ENCODE results near the gene UBE2O. TPM values are rescaled to one million over a fixed set of nuclear protein-coding genes. Genes with fewer than 3 reads are reported as not detected.

Gene UBE2O
- total RNA-seq, 1 experiment from 2014 or later = 18.9 TPM

DNA sequence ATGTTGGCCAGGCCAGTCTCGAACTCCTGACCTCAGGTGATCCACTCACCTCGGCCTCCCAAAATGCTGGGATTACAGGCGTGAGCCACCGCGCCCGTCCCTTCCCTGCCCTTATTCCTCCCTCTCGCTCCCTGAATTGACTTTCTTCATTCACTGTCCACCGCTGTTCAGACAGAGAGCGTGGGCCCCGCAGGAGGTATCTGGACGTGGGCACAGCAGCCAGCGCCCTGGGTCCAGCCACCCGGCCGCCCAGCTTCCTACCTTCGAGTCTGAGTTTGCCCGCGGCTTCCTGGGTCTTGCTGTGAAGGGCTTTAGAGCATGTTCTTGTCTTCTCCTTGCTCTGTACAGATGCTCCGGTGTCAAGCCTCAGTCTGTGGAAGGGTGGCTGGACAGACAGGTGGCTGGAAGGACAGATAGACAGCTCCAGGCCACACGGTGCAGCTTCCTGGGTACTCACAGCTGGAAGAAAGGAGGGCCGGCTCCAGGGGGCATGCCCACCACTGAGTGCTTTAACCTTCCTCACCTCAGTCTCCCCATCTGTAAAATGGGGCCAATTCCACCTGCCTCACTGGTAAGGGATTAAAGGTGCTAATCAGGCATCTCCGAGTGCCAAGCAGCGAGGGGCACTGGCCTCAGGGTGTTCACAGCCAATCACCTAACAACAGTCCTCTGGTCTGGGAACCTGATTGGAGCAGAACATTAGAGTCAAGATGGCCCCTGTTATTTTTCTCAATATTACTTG lies 34.7 kb upstream of the UBE2O start:
- DNase-seq (ENCODE audit: low read depth) = no peak

DNA sequence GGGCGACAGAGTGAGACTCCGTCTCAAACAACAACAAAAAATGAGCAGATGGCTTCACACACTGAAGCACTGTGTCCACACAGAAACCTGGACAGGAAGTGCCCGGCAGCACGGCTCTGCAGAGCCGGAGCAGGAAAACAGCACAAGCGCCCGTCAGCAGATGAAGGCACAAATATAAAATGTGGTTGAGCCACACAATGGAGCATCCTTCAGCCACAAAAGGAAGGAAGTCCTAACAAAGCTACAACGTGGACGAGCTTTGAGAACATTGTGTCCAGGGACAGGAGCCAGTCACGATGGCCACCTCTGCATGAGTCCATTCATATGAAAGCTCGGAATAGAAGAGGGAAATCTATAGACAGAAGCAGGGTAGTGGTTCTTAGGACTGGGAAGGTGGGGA lies 32.6 kb upstream of the UBE2O start:
- no peak for DNase-seq (ENCODE audit: low read depth)

DNA sequence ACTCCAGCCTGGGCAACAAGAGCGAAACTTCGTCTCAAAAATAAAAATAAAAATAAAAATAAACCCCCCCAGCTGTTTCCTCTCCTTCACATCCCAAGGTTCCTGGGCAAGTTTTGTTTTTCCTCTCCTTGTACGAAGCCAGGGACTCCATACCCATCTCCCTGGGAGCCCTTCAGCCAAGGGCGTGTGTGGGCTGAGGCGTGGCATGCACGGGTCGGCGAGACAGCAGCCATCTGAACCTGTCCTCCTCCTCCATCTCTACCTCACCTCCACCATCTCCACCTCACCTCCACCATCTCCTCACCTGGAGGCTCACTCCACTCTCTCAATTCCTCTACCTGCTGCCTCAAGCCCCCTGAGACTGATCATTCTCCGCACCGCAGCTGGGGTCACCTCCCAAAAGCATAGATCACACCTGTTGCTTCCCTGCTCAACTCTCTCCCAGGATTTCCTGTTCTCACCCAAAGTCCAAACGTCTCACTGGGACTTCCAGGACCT lies 31.3 kb upstream of the UBE2O start:
- DNase-seq (ENCODE audit: low read depth) = no peak

DNA sequence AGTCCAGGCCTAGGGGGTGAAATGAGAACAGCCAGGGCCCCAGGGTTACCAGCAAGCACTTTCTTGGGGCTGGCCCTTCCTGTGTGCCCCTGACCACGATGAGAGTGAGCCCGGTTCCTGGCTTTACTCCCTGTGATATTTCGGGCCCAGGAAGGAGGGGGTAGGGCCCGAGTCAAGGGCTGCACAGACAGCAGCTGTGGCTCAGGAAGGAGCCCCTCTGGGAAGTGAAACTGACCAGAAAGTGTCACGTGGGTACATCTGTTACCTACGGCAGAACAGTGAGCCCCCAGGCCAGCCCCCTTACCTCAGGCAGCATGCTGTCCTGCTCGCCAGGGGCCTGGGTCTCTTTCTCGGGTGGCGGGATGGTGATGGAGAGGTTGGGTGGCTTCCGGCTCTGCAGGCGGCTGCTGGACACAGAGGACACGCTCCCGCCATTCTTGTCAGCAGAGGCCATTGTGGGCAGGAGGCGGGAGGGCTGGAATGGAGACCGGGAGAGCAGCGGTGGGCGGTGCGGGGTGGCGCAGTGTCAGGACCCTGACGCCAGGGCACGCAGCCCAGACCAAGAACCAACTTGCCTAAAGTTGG lies 28.2 kb upstream of the UBE2O start:
- no peak for DNase-seq (ENCODE audit: low read depth)

DNA sequence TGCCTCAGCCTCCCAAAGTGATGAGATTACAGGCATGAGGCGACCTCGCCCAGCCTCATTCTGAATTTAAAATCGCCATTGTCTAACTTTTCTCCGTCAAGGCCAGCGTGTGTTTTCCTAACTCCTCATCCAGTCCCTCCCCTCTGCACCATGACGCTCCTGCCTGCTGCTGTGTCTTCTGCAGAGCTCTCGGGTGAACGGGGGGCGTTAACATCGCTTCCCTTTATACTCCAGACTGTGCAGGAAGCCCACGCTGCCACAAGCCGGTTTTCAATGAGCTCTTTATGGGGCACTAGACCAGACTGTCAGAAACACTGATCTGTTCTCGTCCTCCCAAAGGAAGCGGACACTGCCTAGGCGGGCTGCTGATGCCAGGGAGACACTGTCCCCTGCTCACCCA lies 27.7 kb upstream of the UBE2O start:
- DNase-seq (ENCODE audit: low read depth) = no peak

DNA sequence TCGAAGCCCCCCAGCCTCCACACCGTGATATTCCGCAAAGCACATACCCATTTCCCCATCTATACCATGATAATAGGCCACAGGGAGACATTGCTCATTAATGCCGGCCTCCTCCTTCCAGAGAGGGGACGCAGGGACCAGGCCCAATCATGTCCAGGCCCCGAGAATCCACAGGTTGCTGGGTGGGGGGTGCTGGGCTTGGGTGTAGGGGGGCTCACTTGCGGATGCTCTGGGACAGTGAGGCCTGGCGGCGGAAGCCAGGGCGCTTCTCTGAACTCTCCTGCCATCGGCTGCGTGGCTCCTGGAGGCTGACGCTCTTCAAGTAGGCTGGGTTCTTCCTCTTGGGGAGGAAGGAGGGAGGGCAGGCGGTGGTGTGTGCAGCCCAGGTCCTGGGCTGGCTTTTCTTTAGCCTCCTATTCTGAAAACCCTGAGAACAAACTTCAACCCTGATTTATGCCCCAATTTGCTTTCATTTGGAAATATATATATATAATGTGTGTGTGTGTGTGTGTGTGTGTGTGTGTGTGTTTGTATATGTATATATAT lies 26.6 kb upstream of the UBE2O start:
- DNase-seq (ENCODE audit: low read depth) = no peak

DNA sequence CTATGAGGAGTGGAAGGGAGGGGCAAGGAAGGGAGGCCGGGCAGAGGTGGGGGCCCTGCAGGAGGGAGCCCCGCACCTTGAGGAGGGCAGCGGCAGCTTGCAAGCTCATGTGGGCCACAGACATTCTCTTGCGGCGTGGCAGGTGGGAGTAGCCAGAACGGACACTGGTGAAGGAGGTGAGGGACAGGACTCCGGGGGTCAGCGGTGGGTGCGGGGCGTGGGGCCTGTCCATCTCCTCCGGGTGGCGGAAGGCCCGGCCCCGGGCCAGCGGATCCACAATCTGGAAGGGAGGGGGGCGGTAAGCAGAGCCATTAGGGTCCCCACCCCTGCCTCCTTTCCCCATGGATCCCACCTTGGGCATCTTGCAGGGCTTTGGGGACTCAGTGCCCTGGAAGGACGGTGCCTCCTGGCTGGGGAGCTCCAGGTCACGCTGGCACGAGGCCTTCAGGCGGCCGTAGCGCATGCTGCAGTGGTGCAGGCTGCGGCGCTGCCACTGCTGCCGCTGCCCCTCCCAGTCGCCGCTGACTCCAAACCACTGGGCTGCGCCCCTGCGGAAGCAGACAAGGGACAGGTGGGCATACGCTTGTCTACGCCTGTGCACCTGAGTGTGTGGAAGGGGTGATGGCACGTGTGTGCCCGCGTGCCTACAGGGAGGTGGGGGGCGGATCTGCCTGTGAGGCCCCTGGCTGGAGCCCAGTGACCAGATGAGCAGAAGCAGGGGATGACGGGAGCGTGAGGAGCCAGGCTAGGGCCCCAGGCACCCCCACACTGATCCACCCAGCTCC lies 26.0 kb upstream of the UBE2O start:
- DNase-seq (ENCODE audit: low read depth) = no peak

DNA sequence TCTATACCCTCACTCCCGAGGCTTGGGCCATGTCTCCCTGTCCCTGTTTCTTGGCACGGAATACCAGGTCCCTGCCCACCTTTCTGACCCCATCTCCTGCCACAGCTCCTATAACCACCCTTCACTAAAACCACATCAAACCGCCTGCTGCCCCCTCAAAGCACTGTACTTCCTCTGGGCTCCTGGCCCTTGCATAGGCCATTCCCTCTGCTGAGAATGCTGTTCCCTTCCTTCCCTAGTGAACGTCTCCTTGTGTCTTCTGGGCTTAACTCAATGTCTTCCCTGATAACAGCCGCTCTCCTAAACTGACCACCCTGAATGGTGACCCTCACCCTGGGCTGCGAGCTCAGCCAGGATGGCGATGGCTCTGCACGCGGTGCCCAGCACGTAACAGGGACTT lies 25.1 kb upstream of the UBE2O start:
- no peak for DNase-seq (ENCODE audit: low read depth)

DNA sequence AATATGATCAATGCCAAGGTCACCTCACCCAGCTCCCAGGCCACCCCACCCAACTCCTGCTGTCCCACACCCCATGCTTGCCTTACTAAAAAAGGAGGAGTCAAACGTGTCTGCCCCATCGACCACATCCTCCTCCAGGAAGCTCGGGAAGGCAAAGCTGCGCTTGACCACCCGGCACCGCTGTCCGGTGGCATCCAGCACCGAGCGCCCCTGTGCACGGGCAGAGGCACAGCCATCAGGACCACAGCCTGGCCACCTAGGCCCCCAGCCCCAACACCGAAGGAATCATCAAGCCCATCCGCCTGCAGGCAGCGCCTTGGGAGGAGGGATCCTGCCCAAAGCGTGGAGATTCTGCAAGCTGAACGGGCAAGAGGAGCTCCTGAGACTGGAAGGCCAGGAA lies 24.6 kb upstream of the UBE2O start:
- no peak for DNase-seq (ENCODE audit: low read depth)

DNA sequence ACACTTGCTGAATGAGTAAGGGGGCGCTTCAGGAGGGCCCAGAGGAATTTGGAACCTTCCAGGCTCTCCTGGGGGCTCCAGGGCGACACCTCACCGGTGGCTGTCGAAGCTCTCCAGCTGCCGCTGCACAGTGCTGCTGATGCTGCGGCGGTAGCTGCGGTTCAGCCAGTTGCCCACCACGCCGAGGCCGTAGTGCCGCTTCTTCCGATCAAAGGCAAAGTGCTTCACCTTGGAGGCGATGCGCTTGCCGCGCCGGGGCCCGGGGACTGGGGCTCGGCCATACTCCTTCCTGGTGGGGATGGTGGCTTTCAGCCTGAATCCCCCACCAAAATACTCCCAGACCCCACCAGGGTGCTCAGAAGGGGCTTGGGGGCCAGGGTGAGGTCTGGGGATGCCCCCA lies 23.8 kb upstream of the UBE2O start:
- no peak for DNase-seq (ENCODE audit: low read depth)

DNA sequence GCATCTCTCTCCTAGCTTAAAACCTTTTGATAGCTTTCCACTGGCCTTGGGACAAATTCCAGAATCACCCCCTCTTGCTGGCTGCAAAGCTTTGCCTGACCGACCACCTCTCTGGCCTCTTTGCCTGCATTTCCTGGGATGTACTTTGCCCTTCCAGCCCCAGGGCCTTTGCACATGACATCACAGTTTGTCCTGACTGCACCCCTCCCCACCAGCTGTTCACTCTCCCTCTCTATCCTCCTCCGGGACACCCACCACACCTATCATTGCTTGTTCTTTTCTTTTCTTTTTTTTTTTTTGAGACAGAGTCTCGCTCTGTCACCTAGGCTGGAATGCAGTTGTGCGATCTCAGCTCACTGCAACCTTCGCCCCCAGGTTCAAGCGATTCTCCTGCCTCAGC lies 22.4 kb upstream of the UBE2O start:
- no peak for DNase-seq (ENCODE audit: low read depth)

DNA sequence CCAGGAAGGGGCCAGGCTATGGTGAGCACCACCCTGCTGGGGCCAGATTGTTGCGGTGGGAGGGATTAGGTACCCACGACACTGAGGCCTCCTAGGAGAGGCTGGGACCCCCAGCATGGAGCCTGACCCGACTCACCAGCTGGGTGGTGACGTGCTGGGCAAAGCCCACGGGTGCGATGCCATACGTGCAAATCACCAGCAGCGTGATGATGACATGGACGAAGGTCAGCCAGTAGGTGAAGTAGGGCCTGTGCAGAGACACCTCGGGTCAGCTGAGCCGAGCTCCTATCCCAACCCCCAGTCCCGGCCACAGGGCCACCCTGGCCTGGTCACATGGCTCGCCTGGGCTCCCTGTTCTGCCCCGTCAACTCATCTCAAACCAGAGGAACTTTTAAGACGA lies 21.9 kb upstream of the UBE2O start:
- no peak for DNase-seq (ENCODE audit: low read depth)

DNA sequence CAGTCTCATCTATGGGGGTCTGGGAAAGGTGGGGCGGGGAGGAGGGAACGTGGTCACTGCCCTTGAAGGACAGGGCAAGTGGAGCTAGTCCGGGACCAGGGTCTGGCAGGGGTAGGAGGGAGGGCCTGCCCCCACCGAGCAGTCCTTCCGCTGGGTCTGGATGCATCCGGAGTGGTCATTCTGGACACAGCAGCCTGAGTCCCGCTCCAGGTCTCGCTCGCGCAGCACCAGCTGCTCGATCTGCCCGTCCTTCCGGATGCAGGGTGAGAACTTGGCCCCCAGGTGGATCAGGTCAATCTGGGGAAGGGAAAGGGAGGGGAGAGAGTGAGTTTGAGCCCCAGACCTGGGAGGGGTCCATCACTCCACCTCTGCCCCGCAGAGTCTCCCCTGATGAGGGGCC lies 21.3 kb upstream of the UBE2O start:
- no peak for DNase-seq (ENCODE audit: low read depth)

DNA sequence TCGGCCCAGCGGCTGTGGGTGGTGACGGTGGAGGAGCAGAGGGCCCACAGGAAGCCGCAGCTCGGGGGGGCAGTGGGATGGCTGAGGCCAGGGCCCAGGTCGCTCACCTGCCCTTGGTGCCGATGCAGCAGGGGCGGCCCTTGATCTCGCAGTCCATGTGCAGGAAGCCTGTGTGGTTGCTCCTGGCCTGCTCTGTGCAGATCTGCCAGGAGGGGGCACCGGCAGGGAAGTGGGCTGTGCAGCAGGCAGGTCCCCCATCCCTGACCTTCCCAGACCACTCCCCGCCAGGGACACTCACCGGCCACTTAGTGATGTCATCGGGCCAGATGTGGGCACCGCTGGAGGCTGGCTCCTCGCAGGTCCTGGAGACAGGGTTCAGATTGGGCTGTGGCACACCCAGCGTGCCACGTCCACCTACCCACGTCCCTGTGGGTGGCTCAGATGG lies 20.6 kb upstream of the UBE2O start:
- no peak for DNase-seq (ENCODE audit: low read depth)

DNA sequence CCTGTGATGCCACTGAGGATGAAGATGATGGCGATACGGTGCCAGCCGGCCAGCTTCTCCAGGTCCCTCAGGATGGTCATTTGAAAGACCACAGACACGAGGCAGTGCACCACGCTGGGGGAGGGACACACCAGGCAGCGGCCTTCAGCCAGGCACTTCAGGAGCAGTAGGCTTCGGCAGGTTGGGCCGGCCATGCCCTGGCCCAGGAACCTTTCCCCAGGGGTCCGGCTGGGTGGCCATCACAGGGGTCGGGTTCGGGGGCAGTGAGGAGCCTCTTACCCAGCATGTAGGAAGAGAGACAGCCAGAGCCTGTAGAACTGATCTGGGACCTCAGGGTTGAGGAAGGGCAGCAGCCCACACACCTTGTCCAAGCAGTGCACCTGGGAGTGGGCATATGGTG lies 19.8 kb upstream of the UBE2O start:
- DNase-seq (ENCODE audit: low read depth) = no peak

DNA sequence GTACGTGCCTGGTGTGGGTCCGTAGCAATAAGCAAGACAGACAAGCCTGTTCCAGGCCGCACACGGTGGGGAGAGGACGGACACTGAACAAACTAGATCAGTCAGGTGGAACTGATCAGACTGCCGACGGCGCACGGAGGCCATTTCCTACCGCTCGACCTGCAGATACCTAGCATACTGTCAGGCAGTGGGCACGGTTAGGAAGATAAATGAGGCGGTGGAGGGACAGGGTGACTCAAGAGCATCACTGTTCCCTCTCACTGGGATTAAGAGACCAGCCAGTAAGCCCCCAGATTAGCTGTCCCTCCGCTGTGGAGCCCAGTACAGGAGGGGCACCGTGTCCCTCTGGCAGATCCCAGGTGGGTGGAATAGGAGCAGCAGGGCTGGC lies 19.3 kb upstream of the UBE2O start:
- DNase-seq (ENCODE audit: low read depth) = no peak

DNA sequence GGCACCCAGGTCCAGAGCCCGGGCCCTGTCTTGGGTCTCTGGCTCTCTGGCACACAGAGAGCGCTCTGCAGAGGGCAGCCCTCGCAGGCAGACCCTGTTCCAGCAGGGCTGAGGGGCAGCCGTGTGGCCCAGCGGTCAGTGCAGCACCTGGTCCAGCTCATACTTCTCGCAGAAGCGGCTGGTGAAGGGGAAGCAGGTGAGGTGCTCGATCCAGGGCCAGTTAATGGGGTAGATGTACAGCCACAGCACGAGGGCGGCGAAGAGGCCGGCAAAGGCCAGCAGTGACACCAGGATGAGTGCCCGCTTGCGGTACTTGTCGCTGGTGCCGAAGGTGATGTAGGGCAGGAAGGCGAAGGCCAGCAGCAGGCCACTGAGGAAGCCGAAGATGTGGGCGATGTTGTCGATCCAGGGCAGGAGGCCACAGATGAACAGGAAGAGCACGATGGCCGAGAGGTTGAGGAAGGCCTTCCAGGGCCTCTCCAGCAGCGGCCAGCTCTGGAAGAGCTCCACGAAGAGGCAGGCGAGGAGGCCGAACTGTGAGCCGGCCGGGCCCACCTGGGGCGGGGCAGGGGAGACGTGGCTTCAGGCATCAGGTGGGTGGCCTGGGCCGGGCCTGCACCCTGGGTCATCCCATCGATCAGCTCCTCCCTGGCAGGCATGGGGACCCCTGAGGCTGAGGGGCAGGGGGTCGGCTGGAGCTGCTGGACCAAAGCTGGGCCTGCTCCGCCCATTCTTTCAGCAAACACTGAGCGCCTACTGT lies 18.7 kb upstream of the UBE2O start:
- no peak for DNase-seq (ENCODE audit: low read depth)

DNA sequence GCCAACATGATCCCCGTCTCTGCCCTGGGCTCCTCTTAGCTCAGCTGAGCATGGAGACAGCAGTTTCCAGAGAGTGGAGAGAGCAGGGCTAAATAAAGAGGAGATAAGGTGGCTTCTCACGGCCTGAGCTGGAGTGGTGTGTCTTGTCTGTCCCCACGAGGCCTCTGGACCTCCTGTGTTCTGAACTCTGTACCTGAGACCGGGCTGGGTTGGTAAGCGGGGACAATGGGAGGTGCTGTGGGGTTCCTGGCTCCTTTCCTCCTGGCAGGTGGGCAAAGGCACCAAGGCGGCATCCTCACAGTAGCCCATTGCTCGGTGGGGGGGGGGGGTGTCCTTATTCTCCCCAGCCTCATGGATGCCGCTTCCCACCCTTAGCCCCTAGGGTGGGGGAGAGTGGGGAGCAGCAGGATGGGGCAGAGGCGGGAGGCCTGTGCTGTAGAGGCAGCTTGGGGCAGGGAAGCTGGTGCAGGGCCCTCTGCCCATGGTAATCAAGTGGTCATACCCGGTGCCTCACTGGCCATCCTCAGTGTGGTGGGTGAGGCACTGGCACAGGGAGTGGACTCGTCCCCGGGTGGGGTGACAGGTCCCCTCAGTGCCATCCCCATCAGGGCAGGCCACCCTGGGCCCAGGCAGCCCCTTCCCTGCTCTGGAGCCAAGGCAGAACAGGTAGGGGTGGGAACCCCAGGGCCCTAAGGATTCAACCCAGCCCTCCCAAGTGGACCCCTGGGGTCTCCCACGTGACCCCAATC lies 17.2 kb upstream of the UBE2O start:
- DNase-seq (ENCODE audit: low read depth) = no peak

DNA sequence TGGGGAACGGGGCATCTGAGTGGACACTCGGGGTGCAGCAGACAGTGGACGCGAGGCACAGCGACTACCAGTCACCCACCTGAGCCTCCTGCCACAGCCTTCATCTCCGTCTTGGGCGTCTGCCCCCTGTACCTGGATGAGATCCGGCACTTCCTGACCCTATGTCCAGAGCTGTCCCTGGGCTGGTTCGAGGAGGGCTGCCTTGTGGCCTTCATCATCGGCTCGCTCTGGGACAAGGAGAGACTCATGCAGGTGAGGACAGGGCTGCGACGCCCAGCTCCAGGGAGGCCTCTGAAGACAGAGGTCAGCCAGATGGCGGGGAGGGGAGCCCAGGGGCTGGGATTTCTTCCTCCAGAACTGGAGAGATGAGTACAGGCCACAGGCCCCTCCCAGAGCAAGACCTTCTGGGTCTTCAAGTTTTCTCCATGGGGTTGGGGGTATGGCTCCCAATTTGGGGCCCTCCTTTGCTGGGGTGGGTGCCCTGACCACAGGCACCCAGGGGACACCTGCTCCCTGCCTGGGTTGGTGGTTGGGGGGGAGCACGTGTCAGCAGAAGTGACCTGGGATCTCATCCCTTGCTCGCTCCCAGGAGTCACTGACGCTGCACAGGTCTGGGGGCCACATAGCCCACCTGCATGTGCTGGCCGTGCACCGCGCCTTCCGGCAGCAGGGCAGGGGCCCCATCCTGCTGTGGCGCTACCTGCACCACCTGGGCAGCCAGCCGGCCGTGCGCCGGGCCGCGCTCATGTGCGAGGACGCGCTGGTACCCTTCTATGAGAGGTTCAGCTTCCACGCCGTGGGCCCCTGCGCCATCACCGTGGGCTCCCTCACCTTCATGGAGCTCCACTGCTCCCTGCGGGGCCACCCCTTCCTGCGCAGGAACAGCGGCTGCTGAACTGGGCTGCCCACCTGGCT lies 16.4 kb upstream of the UBE2O start:
- DNase-seq (ENCODE audit: low read depth) = no peak

DNA sequence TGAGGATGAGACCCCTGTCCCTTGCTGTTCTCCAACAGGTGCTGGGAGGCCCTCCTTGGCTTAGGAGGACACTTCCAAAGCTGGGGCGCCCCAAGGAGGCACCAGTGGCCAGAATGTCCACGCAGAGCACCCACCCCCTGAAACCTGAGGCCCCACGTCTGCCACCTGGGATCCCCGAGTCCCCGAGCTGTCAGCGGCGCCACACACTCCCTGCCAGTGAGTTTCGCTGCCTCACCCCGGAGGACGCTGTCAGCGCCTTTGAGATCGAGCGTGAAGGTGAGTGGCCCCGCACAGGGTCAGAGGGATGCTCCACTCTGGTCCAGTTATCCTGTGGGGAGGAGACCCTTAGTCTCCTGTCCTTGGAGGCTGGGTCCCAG lies 15.7 kb upstream of the UBE2O start:
- DNase-seq (ENCODE audit: low read depth) = no peak

Measured in HT1080 (cell line).